CD4-positive, alpha-beta T cell treated with Interleukin-21 for 1 hour (primary cell): ENCODE results near the gene TMPRSS7.

Experiments used
- DNase-seq: peaks from one replicate; pipeline ENCODE4 v3.0.0-alpha.2; 2020

Gene TMPRSS7

DNA sequence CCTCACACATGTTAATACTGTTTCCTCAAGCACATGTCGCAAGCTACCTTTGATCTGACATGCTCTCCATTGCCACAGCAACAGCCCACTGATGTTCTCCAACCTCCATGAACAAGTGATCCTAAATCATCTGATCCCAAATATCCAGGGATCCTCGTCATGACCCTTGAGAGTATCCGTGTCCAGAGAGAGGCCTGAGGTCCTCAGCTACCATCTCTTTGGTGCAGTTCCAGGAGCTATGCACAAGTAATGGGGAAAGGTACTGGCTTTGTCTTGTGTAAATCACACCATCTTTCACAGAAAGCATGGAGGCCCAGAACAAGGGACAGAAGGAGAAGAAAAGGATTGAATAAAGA lies 96.1 kb downstream of the TMPRSS7 start:
- DNase-seq: no peak
